ENCODE results near the gene MRE11.
"Not testable (repeated sequence)": the region's sequence is repeated elsewhere in the genome, so short reads cannot be mapped to it uniquely, and the experiment has no call there.

Gene MRE11

DNA sequence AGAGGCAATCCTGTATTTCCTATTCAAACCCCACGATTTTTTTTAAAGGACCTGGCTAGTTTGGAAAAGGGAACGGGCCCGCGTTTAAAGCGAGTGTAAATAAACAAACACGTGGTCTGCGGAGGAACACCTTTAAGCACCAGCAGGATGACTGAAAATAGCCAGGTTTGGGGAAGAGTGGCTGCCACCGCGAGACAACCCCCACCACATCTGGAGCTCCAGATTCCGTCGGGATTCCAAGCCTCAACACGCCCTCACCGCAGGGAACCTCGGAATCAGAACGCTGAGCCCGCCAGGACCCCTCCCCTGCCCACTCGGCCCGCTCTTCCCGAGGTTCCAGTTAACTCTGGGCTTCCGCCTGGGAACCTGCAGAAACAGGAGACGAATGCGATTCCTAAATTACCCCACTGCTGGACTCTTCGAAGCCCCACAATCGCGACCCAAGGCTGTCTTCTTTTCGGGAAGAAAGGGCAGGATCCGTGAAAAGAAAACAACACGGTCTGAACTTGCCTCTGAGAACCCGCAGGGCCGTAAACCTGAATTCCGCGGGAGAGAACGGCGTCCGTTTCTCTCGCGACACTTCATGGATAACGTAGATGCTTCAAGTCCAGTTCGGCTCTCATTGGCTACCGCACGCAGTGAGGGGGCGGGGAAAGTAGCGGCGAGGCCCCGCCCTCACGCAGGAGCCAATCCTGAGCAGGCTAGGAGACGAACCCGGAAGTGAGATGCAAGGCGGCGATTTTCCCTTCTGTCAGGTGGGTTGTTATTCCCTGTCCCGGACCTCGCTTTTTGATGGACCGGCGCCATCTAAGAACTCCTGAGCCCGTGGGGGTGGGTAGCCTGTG is at the start of gene MRE11, which contains the start of gene ANKRD49:
TSS of gene MRE11 (minus strand) at position 564 of the 845 bp plus-strand sequence. CDS start 1,043 bp downstream, outside the sequence.
TSS of gene ANKRD49 (plus strand) at position 704 of the 845 bp plus-strand sequence. CDS start 2,710 bp downstream, outside the sequence.
- peak; percentile 89 to 97 for DNase-seq

DNA sequence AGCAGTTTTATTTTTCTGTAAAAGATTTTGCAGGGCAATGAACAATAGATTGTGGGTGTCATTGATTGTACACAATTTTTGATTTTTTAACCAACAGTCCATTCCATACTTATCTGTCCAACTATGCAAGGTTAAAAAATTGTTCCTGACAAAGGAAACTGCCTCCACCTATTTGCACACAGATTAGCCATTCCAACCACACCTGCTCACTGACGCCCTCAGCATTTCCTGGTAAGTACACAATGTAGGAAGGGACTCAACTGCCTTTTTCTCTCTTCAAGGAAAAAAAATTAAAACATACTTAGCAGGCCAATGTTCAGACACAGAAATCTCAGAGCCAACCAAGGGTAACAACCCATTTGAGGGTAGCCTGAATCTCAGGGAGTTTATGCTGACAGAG is 45.8 kb upstream of the MRE11 start:
- DNase-seq = no peak

DNA sequence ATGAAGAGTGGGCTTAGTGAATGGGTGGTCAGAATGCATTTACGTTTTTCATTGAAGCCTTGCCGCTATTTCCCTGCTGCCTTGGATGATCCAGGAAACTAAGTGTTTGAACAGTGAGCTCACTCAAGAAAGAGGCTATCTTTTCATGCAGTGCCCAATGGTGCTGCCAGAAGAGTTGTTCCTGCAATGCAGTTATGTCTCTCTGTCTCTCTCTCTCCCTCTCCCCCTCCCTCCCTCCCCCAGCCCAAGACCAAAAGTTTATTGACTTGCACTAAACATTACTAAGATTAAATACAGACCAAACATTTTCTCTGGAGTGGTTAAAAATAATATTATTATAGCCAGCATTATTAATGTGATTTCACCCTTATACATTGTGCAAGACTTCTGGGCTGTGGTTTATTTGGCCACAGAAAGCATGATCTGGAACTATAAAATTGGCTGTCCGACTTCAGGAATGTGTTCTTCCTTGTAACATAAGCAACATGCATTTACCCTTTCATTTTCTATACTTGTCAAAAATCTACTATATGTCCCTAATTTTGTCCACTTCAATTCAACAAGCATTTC is 43.5 kb upstream of the MRE11 start:
- DNase-seq = no peak

DNA sequence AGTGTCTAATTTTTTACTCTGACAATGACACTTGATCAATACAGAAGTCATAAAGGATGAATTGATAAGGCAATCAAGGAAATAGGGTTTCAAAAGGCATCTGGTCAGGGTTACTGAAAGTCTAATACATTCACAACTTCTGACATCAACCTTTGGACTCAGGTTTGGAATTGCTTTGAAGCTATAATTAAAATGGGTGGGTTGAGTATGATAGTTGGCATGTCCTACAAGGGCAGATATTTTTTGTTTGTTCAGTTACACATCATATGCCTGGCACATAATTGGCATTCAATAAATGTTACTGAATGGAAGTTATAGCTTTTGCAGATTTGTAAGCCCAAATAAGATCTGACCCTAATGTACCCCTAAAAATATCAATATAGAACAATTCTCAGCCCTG is 42.7 kb upstream of the MRE11 start:
- no peak for DNase-seq

DNA sequence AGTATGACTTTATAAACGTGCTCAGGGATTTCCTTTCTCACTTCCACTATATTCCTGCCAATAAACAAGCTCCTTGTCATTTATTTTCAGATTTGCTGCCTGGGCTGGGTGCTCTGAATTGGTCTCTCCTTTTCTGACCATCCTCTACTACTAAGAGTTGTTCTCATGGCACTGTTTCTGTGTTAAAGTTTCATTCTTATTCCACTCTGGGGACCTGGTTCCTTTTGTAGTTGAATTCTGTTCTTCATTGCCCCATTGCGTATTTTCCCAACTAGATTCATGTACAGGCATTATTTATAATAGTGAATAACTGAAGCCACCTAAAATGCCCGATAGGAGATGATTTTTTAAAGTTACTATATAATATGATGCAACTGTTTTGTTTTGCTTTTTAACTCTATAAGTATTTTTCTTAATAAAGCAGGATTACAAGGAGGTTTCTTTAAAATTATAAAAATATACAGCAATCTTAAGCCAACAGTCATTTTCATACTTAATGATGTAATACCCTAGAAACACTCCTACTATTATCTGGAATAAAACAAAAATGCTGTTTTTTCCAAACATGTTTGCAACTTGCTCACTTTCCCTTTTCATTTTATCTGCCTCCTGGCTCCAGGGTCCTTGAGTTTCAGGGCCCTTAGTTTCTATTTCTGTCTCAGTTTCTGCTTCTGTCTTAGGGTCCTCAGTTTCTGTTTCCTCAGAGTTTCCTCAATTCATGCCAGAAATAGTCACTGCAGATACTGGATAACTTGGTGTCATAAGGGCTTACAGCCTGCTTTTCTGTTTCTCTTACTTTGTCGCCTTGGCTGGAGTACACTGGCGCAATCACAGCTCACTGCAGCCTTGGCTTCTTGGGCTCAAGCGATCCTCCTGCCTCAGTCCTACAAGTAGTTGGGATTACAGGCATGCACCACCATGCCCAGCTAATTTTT is 40.3 kb upstream of the MRE11 start:
- DNase-seq = no peak

DNA sequence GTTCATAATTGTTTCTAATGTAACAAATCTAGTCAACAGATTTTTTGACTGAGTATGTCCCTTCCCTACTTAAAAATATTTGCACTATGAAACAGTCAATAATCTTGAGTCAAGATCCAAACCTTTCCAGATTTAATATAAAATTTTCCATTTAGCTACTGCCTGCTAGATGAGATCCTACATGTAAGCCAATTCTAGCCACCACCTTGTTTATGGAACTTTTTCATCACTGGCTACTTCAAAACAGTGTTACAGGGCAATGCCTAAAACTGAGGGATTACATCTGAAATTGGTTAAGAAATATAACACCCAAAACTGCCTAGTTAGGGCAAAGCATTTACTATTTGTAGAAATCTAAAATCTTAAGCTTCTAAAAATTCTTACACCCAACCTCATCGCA is 39.6 kb upstream of the MRE11 start:
- DNase-seq = no peak

DNA sequence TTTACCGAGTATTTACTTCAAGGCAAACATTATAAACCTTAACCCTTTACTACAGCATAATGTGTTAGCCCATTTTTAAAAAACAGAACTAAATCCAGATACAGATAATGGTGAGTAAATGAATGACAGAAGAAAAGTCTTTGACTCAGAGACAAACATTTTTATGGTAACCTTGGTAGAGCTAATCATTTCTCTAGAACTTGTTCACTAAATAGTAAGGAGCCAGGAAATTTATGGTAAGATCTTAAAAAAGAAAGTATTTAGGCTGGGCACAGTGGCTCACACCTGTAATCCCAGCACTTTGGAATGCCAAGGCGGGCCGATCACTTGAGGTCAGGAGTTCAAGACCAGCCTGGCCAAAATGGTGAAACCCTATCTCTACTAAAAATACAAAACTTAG is 38.6 kb upstream of the MRE11 start:
- no peak for DNase-seq

DNA sequence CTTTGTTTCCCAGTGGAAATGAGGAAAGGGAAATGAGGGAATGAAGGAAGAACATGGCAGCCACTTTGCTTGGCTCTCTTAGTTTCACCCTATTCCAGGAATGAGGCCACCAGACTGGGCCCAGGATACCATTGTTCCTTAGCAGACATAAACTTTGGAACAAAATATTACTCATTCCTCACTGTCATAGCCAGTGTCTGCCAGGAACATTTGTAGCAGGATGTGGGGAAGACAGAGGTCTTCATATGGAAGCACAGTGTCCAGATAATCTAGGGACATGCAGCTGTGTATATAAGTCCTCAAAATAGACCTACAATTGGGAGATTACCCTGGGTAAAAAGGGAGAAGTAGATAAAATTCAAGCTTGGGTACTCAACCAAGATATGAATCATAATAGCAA is 34.9 kb upstream of the MRE11 start:
- no peak for DNase-seq

DNA sequence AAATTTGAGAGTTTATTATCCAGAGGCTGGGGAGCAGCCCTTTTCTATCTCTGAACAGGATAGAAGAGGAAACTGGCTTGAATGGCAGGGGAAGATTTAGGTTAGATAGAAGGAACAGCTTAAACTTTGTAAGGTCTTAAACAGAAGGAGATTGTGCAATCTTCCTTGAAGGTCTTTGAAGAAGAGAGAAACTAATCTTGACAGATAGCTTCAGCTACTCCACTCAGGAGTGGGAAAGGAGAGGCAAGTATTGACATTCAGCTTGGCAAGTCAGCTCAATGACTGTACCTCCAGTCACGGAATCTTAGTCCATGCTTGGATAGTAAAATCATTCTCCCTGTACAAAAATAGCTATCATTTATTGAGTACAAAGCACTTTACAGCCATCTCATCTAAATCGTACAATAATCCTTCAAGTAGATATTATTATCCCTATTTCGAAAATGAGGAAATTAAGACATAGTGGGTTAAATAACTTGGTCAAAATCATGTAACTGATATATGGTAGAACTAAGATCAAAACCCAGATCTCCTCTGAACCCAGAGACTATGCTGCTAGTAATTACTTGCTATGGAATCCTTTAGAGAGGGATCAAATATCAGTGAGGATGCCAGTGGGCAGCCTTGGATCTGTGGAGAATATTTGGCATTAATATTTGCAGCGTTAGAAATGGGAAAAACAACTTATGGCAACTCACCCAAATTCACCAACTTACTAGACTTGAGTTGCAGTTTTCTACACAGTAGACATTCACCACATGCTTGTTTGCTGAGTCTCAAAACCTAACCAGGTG is 33.2 kb upstream of the MRE11 start:
- DNase-seq = no peak

DNA sequence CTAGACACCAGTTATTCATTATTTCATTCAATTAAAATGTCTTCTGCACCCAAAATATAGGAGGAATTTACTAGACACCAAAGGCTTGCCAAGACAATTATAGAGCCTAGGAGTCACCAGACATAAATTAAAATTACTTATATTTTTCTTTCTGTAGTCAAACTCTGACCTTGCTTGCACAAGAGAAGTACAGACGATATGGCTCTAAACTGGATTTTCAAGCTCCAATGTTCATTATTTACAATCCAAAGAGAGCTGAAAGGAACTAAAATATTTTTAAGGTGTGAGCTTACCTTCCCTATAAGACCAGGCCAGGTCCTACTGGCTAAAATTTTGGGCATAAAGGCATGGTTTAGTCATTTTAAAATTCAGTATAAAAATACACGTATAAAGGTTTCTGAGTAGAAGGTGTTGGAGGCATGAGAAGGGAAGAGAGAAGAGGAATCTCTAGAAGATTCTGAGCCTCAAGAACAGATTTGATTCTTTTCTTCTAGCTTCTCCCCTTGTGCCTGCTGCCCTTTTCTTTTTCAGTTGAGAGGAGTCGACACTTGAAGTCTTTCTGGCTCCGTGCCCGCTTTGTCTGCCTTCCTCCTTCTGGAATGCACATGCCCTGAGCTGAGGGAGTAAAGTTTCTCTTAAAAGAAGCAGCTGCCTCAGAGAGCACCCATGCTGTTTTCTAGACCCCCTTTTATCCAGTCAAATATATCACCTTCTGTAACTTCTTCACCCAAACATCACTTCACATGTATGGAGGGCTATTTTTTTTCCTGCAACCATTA is 32.1 kb upstream of the MRE11 start:
- DNase-seq = no peak

DNA sequence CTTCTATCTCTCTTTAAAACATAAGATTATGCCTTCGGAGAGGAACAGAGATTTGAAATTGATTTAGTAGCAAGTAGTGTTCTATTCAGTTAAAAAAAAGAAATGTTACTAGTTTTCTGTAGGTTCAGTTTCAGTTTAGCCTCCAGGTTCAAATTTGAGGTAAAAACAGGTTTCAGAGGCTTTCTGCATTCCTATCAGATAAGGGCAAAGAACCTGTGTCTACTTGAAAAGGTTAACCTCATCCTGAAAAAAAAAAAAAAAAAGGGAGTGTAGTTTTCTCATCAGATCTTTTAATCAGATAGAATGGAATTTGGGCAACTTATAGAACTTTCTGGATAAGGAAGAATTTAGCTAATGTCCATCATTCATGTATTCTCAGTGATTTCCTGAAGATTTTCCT is 30.7 kb upstream of the MRE11 start:
- DNase-seq = no peak

DNA sequence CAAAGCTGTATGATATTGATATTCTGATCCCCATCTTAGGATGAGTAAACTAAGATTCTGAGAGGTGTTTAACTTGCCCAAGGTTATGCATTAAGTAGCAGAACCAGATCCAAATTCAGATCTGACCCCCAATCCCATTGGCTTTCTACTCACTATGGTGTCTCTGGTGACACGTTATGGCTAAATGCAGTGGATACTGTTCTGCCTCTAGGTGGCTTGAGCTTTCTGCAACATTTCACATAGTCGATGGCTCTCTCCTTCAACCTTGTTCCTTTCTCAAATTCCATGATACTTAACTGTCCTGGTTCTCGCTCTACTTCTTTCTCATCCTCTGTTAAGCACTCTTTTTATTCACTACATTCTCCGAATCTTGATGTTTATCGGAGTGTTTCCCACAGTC is 28.0 kb upstream of the MRE11 start:
- no peak for DNase-seq

DNA sequence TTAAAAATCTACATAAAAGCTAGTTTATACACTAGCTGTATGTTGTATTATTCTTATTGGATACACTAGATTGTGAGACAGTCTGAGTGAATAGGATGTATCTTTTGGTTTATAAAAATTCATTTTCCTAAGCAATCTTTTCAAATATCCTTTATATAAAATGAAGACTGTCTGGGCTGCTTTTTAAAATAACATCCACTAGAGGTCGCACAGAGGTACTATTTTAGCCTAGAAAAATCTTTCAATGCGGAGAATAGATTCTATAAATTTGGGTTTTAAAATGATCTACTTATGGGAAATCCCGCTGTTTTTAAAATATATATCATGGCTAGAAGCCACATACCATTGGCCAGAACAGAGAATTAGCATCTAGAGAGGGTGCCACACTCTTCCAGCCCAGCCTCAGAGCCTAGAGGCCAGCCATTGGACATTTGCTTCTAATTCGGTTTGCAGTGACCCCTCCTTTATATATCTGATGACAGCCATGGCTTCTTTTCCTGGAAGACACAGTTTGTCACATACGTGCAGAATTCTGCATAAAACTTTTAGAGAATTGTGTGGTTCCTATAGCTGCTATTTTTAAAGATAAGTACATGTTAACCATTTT is 25.9 kb upstream of the MRE11 start:
- DNase-seq = no peak

DNA sequence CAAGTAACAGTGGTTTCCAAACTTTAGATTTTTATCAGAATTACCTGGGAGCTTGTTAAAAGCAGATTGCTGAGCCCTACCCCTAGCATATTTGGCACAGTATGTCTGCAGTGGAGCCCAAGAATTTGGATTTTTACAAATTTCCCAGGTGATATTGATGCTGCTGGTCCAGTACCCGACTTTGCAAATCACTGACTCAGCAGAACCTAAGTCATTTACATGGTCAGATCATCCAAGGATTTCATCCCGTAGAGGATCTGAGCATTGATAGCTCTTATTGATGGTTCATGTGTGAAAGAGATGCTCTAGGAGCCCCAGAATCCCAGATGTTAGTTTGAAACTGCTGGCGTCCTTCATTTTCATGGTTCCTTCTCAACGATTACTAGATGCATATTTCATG is 24.7 kb upstream of the MRE11 start:
- no peak for DNase-seq

DNA sequence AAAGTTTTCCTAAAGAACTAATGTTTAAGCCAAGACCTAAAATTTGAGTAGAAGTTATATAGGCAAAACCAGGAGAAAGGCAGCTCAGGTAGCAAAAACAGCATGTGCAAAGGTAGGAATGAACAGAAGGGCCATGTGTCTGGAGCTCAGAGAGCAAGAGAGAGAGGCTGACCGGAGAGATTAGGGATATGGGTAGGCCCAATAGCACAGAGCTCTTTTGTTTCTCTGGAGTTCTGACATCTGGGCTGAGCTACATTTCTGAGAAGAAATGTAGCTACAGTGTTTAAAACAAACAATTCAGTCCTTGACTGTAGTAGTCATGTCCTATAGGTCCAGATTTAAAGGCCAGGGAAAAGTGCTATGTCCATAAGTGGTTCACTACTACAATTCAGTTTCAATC is 23.1 kb upstream of the MRE11 start:
- DNase-seq = no peak

DNA sequence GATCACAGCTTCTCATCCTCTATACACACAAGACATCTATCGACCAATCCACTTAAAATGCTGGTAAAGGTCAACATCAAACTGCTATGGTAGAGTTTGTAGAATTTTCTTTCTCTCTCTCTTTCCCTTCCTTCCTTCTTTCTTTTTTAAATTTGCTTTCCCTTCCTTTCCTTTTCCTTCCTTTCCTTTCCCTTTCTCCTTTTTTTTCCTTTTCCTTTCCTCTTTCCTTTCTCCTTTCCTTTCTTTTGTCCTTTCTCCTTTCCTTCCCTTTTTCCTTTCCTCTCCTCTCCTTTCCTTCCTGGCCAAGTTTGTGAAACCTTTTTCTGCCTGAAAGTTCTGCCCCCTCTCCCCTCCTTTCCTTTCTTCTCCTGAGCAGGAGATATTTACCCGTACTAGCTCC is 21.8 kb upstream of the MRE11 start:
- DNase-seq = no peak

DNA sequence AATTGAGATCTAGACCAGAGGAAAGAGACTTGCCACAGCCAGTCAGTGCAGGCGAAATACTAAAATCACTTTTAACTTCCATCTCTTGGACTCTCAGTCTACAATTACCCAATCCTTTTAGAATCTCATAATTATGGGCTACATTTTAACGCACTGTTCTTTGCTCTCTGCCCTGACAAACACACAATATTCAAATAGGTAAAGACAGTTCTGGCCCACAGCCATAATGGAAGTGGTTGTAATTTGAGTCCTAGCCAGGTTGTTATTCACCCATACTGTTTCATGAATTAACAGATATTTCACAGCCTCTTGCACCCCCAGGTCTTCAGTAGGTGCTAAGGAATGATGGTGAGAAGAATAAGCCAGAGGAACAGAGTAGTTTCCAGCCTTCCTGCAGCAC is 19.4 kb upstream of the MRE11 start:
- DNase-seq = no peak

DNA sequence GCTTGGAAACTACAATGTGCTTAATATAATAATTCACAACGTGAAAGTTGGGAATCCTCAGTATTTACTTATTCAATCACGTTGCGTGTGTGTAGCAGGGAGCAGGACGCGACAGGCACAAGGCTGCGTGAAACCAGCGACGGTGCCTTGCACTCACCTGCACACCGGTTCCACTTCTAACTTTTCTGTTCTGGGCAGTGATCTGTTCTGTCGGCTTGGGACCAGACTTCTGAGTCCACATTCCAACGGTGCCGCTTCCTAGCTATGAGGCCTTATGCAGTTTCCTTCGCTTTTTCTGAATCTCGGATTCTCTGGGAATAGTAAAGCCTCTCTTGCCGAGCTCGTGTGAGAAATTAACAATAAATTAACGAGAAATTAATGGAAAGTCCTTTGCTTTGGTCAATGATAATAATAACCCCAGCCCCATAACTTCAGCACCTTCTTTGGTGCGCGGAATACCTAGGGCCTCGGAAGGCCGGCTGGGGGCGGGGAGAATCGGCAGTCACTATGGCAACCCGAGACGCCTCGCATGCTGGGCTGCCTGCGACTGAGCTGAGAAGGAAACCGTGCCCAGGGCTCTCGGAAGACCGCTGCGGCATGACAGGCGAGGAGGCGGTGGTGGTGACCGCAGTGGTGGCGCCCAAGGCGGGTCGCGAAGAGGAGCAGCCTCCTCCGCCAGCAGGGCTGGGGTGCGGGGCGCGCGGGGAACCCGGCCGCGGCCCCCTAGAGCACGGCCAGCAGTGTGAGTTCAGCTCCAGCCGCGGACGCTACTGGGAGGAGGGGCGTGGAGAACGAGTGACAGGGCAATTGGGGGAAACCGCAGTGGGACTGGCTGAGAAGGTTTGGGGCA is 18.5 kb upstream of the MRE11 start, which contains the start of gene C11orf97:
TSS of gene C11orf97 (plus strand) at position 530 of the 850 bp plus-strand sequence. CDS start at position 598, 68 bp downstream.
- peak; percentile 49 to 56 for DNase-seq

DNA sequence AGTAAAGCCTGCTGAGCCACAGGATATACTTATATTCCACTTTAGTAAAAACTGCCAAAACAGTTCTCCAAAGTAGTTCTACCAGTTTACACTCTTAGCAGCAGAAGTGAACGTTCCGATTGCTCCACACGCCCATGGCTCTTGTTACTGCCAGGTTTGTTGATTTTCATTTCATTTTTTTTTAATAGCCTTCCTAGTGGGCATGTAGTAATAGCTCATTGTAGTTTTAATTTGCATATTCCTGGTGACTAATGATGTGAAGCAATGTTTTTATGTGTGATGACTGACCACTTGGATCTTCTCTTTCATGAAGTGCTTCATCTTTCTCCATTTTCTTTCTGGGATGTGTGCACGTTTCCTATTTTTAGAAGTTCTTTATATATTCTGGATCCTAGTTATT is 13.8 kb upstream of the MRE11 start:
- no peak for DNase-seq

DNA sequence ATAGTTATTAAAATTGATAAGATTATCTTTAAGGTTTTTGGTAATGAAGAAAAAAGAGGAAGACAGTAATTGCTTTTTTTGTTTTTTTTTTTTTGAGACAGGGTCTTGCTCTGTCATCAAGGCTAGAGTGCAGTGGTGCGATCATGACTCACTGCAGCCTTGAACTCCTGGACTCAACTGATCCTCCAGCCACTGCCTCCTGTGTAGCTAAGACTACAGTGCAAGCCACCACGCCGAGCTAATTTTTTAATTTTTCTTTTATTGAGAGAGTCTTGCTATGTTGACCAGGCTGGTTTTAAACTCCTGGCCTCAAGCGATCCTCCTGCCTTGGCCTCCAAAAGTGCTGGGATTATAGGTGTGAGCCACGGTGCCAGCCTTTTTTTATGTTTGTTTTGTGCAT is 12.9 kb upstream of the MRE11 start:
- not testable (repeated sequence) for DNase-seq
